H1 (cell line): Measurements from ENCODE around the gene RER1. TPM values are rescaled to one million over a fixed set of nuclear protein-coding genes. Genes with fewer than 3 reads are reported as not detected.
A peak's percentile ranks its signal among the peaks of the same experiment; 100 is the strongest.

ENCODE experiments used
- ASH2L ChIP-seq: fragments of 200-600, 300-600 bp; sonication (generic); IDR thresholded peaks from one replicate; pipeline ENCODE4 v1.7.1; 2017; ENCODE audit warnings: low read length
- POLR2AphosphoS5 ChIP-seq: IDR thresholded peaks from 2 replicates; pipeline ENCODE4 v1.6.1; 2011; ENCODE audit warnings: low read depth, low read length
- RNF2 ChIP-seq: fragments of 200-900, 300-1000 bp; sonication (generic); IDR thresholded peaks from 2 replicates; pipeline ENCODE4 v1.7.1; 2016; ENCODE audit warnings: borderline replicate concordance, low read depth, mild to moderate bottlenecking, antibody characterized with exemption, low read length; ENCODE audit not compliant: poor library complexity, severe bottlenecking; ENCODE audit errors: missing control alignments
- SIN3A ChIP-seq, 2 experiments: IDR thresholded peaks in 1 of 2; conservative IDR thresholded peaks in 1 of 2; 2 replicates each; pipeline ENCODE4 v1.6.1; 2011 to 2012; ENCODE audit warnings: low read length in 2 of 2, improper control_type of control experiment in 1 of 2, low read depth in 1 of 2, mild to moderate bottlenecking in 1 of 2
- SP1 ChIP-seq: IDR thresholded peaks from 2 replicates; pipeline ENCODE4 v1.6.1; 2011; ENCODE audit warnings: low read depth, low read length
- TCF12 ChIP-seq: IDR thresholded peaks from 2 replicates; pipeline ENCODE4 v1.6.1; 2011; ENCODE audit warnings: low read depth, mild to moderate bottlenecking, low read length
- polyA plus RNA-seq, 7 experiments: library from polyadenylated mRNA; depleted of rRNA in 3 of 7; stranded (reverse) in 5 of 7; unstranded in 2 of 7; fragments of >200 nt in 5 of 7; fragments of 200-250 nt in 2 of 7; gene quantifications; 1 replicate in 5 of 7; 2 replicates in 1 of 7; 4 replicates in 1 of 7; pipeline versions ENCODE4 v1.2.1 to v1.2.3, GENCODE V29; 2011 to 2013; ENCODE audit warnings: missing spikeins in 2 of 7, mixed read lengths in 2 of 7
- total RNA-seq: library from RNA; stranded (reverse); fragmentation: NEBNext Ultra II Directional; extraction: Animal tissue kit (Norgen Biotek cat#: 25700); gene quantifications from 2 replicates; pipeline ENCODE4 v1.2.1, GENCODE V29; 2021
- TF ChIP-seq, protein P1 (sequence below): IDR thresholded peaks from 2 replicates; pipeline ENCODE4 v1.6.1; 2012; ENCODE audit warnings: inconsistent platforms
- TF ChIP-seq, protein P2 (sequence below): fragments of 300-600 bp; sonication (generic); IDR thresholded peaks from 2 replicates; pipeline ENCODE4 v1.7.1; 2012; ENCODE audit warnings: low read length, moderate library complexity, mild to moderate bottlenecking, inconsistent platforms; ENCODE audit not compliant: insufficient replicate concordance

RER1 gene
- total and polyA plus RNA-seq, 2 of the 8 experiments (the other 6 are each of a cell fraction or from before 2014, with no cell fraction given): 102 to 134 TPM

DNA sequence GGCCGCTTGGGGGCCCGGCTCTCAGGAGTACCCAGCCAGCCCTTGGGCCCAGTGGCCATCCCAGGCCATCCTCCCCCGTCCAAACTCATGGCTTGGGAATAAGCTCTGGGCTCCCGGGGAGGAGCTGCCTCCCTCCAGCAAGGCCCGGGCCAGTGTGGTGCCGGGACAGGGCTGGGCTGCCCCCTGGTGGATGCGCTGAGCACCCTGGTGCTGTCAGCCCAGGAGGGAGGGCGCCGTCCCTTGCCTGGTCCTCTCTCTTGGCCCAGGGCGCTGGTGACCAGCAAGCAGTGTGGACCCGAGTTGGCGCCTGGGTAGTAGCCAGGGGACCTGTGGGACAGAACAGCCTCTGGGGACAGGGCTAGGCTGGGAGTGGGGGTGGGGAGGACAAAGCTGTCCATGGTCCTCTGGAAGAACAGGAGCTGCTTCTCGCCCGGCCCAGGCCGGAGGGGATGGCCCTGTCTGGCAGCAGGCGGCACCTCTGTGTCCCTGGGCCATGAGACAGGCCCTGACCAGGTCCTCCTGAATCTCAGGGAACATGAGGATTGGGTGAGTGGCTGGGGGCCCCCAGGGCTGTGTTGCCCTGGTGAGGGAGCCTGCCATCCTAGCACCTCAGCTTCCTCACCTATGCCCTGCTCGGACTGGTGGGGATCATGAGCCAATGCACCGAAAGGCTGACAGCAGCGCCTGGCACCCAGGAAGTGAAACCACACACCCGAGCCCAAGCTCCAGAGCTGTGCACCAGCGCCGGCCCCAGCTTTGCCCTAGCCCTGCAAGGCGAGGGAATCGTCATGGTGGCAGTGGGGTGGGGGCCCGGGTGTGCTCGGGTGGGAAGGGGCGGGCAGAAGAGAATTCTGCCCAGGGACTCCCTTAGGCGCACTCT, 9.7 kb upstream of the RER1 start (continued):
- TF ChIP-seq, protein P1, sequence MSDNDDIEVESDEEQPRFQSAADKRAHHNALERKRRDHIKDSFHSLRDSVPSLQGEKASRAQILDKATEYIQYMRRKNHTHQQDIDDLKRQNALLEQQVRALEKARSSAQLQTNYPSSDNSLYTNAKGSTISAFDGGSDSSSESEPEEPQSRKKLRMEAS: 0 out of 2 replicates have a peak, but pooled peaks have one; percentile 18
- no peak for TF ChIP-seq RNF2
- TF ChIP-seq SIN3A (conservative IDR thresholded peaks at IDR 0.05 in 1 of 2, IDR thresholded peaks at IDR 0.05 in 1 of 2; ENCODE audit: low read depth in 1 of 2, low read length in 2 of 2): peak in 1 of 2 experiments; percentile 68; a peak in 1 of 4 replicates
- no peak for TF ChIP-seq SP1
- TF ChIP-seq, protein P2, sequence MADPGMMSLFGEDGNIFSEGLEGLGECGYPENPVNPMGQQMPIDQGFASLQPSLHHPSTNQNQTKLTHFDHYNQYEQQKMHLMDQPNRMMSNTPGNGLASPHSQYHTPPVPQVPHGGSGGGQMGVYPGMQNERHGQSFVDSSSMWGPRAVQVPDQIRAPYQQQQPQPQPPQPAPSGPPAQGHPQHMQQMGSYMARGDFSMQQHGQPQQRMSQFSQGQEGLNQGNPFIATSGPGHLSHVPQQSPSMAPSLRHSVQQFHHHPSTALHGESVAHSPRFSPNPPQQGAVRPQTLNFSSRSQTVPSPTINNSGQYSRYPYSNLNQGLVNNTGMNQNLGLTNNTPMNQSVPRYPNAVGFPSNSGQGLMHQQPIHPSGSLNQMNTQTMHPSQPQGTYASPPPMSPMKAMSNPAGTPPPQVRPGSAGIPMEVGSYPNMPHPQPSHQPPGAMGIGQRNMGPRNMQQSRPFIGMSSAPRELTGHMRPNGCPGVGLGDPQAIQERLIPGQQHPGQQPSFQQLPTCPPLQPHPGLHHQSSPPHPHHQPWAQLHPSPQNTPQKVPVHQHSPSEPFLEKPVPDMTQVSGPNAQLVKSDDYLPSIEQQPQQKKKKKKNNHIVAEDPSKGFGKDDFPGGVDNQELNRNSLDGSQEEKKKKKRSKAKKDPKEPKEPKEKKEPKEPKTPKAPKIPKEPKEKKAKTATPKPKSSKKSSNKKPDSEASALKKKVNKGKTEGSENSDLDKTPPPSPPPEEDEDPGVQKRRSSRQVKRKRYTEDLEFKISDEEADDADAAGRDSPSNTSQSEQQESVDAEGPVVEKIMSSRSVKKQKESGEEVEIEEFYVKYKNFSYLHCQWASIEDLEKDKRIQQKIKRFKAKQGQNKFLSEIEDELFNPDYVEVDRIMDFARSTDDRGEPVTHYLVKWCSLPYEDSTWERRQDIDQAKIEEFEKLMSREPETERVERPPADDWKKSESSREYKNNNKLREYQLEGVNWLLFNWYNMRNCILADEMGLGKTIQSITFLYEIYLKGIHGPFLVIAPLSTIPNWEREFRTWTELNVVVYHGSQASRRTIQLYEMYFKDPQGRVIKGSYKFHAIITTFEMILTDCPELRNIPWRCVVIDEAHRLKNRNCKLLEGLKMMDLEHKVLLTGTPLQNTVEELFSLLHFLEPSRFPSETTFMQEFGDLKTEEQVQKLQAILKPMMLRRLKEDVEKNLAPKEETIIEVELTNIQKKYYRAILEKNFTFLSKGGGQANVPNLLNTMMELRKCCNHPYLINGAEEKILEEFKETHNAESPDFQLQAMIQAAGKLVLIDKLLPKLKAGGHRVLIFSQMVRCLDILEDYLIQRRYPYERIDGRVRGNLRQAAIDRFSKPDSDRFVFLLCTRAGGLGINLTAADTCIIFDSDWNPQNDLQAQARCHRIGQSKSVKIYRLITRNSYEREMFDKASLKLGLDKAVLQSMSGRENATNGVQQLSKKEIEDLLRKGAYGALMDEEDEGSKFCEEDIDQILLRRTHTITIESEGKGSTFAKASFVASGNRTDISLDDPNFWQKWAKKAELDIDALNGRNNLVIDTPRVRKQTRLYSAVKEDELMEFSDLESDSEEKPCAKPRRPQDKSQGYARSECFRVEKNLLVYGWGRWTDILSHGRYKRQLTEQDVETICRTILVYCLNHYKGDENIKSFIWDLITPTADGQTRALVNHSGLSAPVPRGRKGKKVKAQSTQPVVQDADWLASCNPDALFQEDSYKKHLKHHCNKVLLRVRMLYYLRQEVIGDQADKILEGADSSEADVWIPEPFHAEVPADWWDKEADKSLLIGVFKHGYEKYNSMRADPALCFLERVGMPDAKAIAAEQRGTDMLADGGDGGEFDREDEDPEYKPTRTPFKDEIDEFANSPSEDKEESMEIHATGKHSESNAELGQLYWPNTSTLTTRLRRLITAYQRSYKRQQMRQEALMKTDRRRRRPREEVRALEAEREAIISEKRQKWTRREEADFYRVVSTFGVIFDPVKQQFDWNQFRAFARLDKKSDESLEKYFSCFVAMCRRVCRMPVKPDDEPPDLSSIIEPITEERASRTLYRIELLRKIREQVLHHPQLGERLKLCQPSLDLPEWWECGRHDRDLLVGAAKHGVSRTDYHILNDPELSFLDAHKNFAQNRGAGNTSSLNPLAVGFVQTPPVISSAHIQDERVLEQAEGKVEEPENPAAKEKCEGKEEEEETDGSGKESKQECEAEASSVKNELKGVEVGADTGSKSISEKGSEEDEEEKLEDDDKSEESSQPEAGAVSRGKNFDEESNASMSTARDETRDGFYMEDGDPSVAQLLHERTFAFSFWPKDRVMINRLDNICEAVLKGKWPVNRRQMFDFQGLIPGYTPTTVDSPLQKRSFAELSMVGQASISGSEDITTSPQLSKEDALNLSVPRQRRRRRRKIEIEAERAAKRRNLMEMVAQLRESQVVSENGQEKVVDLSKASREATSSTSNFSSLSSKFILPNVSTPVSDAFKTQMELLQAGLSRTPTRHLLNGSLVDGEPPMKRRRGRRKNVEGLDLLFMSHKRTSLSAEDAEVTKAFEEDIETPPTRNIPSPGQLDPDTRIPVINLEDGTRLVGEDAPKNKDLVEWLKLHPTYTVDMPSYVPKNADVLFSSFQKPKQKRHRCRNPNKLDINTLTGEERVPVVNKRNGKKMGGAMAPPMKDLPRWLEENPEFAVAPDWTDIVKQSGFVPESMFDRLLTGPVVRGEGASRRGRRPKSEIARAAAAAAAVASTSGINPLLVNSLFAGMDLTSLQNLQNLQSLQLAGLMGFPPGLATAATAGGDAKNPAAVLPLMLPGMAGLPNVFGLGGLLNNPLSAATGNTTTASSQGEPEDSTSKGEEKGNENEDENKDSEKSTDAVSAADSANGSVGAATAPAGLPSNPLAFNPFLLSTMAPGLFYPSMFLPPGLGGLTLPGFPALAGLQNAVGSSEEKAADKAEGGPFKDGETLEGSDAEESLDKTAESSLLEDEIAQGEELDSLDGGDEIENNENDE: no peak
- no peak for TF ChIP-seq ASH2L
- TF ChIP-seq POLR2AphosphoS5: no peak
- TF ChIP-seq TCF12: no peak
